K562 (cell line): Measurements from ENCODE around the gene ANKRD23. TPM values are rescaled to one million over a fixed set of nuclear protein-coding genes. Genes with fewer than 3 reads are reported as not detected.

Experiments used
- ATAC-seq: fragments of 200-7000 bp; cut with Tn5 transposase; 3 replicates; pipeline ENCODE4 v1.9.1; 2020; ENCODE audit warnings: moderate library complexity
- BruUV-seq: library from RNA; stranded (reverse); fragments of 400-500 nt; replicated peaks from 2 replicates; lab custom pipeline; 2021; lab: Mats Ljungman, UMichigan
- CTCF ChIA-PET: fragments of 300-600 bp; formaldehyde crosslinking; extraction: SDS; loops from one replicate; lab custom pipeline; 2021; ENCODE audit warnings: low intra/inter-chr PET ratio; lab: Yijun Ruan, JAX
- POLR2A ChIA-PET: fragments of 300-600, 350-650 bp; sonication (Branson Sonifier 250); formaldehyde crosslinking; extraction: SDS; loops from one replicate; lab custom pipeline; 2021; ENCODE audit warnings: antibody characterized with exemption, inconsistent platforms; lab: Yijun Ruan, JAX
- DNase-seq, 4 experiments: peaks; one replicate each; pipeline versions ENCODE4 v3.0.0 to v3.0.0-alpha.2; 2011 to 2018; ENCODE audit warnings: low spot score in 3 of 4, mixed read lengths in 3 of 4; ENCODE audit errors: extremely low read depth in 1 of 4
- FAIRE-seq: peaks from 2 replicates; lab custom pipeline; 2011; peaks lifted over from hg19 to GRCh38; lab: Jason Lieb, UNC
- H2AFZ ChIP-seq: 2 replicates; pipeline ENCODE4 v1.6.0; 2011; ENCODE audit warnings: low read depth, low read length, control low read depth, inconsistent platforms
- H3K27ac ChIP-seq: fragments of 200-600 bp; 3 replicates; pipeline ENCODE4 v1.8.0; 2011; ENCODE audit warnings: low read depth, mild to moderate bottlenecking, control low read depth, inconsistent platforms, low read length, moderate library complexity, mixed read lengths; ENCODE audit errors: extremely low read depth
- H3K27me3 ChIP-seq, 2 experiments: fragments of 300-600 bp in 1 of 2; 2 replicates in 1 of 2; 3 replicates in 1 of 2; pipeline versions ENCODE4 v1.6.0 to v1.8.0; 2011; ENCODE audit warnings: inconsistent platforms in 2 of 2, low read length in 2 of 2, mild to moderate bottlenecking in 1 of 2, mixed read lengths in 1 of 2, moderate library complexity in 1 of 2; ENCODE audit not compliant: control insufficient read depth in 2 of 2, insufficient read depth in 2 of 2
- H3K36me3 ChIP-seq: fragments of 300-600 bp; 3 replicates; pipeline ENCODE4 v1.8.0; 2011; ENCODE audit warnings: mild to moderate bottlenecking, low read length, inconsistent platforms; ENCODE audit not compliant: control insufficient read depth, insufficient read depth
- H3K4me1 ChIP-seq, 2 experiments: fragments of 200-600 bp in 1 of 2; replicated peaks in 1 of 2; 2 replicates in 1 of 2; 3 replicates in 1 of 2; pipeline versions ENCODE4 v1.5.1 to v1.8.0; 2011; ENCODE audit warnings: inconsistent platforms in 2 of 2, low read length in 2 of 2, mild to moderate bottlenecking in 1 of 2, mixed read lengths in 1 of 2, moderate library complexity in 1 of 2; ENCODE audit not compliant: control insufficient read depth in 2 of 2, insufficient read depth in 2 of 2
- H3K4me2 ChIP-seq: 2 replicates; pipeline ENCODE4 v1.6.1; 2011; ENCODE audit warnings: low read length, control low read depth, inconsistent platforms, mixed read lengths; ENCODE audit not compliant: insufficient read depth
- H3K4me3 ChIP-seq: fragments of 200-600 bp; sonication (generic), shearing (Covaris generic); 2 replicates; pipeline ENCODE4 v1.5.1; 2016; ENCODE audit warnings: control low read depth, inconsistent platforms
- H3K79me2 ChIP-seq: fragments of 200-600 bp; 3 replicates; pipeline ENCODE4 v1.8.0; 2011; ENCODE audit warnings: low read length, inconsistent platforms; ENCODE audit not compliant: control insufficient read depth, insufficient read depth
- H3K9ac ChIP-seq, 2 experiments: 2 replicates each; pipeline versions ENCODE4 v1.6.0 to v1.6.1; 2011; ENCODE audit warnings: low read depth in 2 of 2, low read length in 2 of 2, control low read depth in 1 of 2, inconsistent platforms in 1 of 2, mild to moderate bottlenecking in 1 of 2, mixed read lengths in 1 of 2; ENCODE audit not compliant: insufficient read depth in 1 of 2
- H3K9me1 ChIP-seq: one replicate; pipeline ENCODE4 v1.6.0; 2011; ENCODE audit warnings: inconsistent platforms, mild to moderate bottlenecking, low read length, moderate library complexity; ENCODE audit not compliant: control insufficient read depth, insufficient read depth
- H3K9me3 ChIP-seq: replicated peaks from 2 replicates; pipeline ENCODE4 v1.5.1; 2011; ENCODE audit warnings: low read depth, low read length, inconsistent platforms; ENCODE audit not compliant: control insufficient read depth, insufficient read depth
- H4K20me1 ChIP-seq: replicated peaks from 2 replicates; pipeline ENCODE4 v1.6.1; 2011; ENCODE audit warnings: low read length, inconsistent platforms, mixed read lengths; ENCODE audit not compliant: control insufficient read depth, insufficient read depth
- E2F3 ChIP-seq: fragments of 250-450 bp; sonication (Bioruptor Pico); IDR thresholded peaks from 2 replicates; pipeline ENCODE4 v1.4.0; 2020; ENCODE audit warnings: mild to moderate bottlenecking
- FOXK1 ChIP-seq: sonication (generic); formaldehyde crosslinking; IDR thresholded peaks from 2 replicates; pipeline ENCODE4 v1.8.0; 2022; ENCODE audit warnings: missing genetic modification reagents, mild to moderate bottlenecking, borderline replicate concordance
- FOXP1 ChIP-seq: sonication (generic); formaldehyde crosslinking; IDR thresholded peaks from 2 replicates; pipeline ENCODE4 v1.8.0; 2022; ENCODE audit warnings: mild to moderate bottlenecking, missing genetic modification reagents
- MAFG ChIP-seq: fragments of 450-650 bp; conservative IDR thresholded peaks from 2 replicates; pipeline ENCODE4 v1.6.1; 2016; ENCODE audit warnings: missing genetic modification characterization, missing compliant biosample characterization
- MYBL2 ChIP-seq, 2 experiments: fragments of 450-650 bp in 1 of 2; sonication (generic) in 1 of 2; formaldehyde crosslinking in 1 of 2; IDR thresholded peaks; 2 replicates each; pipeline versions ENCODE4 v1.6.1 to v1.8.1; 2017 to 2022; ENCODE audit warnings: borderline replicate concordance in 1 of 2, inconsistent platforms in 1 of 2, low read depth in 1 of 2, mild to moderate bottlenecking in 1 of 2, missing genetic modification reagents in 1 of 2, moderate library complexity in 1 of 2
- RFX1 ChIP-seq: fragments of 450-650 bp; IDR thresholded peaks from 2 replicates; pipeline ENCODE4 v1.6.1; 2016; ENCODE audit warnings: mild to moderate bottlenecking, moderate library complexity
- WGBS: fragments of 100-300 bp; shearing (Covaris generic); methylation state at CpG from one replicate; pipeline ENCODE4 v1.1.6; 2016; ENCODE audit warnings: low coverage, mixed read lengths; ENCODE audit not compliant: insufficient coverage; ENCODE audit errors: missing lambda C conversion rate; 5-methylcytosine and 5-hydroxymethylcytosine counted together
- in situ Hi-C: fragments of 300-500 bp; cut with MboI; formaldehyde crosslinking; loops from 4 replicates; pipeline ENCODE4 v1.15.0; 2018; ENCODE audit warnings: inconsistent platforms, mixed read lengths
- intact Hi-C: fragments of 100-400 bp; cut with micrococcal nuclease; formaldehyde crosslinking; loops from 2 replicates; pipeline ENCODE4 v1.14.2; 2022
- polyA plus RNA-seq, 8 experiments: library from polyadenylated mRNA; depleted of rRNA in 4 of 8; stranded (reverse) in 5 of 8; unstranded in 3 of 8; fragments of >200 nt; fragmentation: Nextera tagmentation in 2 of 8; fragmentation: Illumina TruSeq in 1 of 8; extraction: Ambion mirVana in 2 of 8; extraction: Trizol in 1 of 8; gene quantifications; 2 replicates each; pipeline versions ENCODE4 v1.2.1 to v1.2.3, GENCODE V29; 2011 to 2014; ENCODE audit warnings: inconsistent platforms in 1 of 8, missing spikeins in 1 of 8
- total RNA-seq, 7 experiments: library from RNA; depleted of rRNA in 6 of 7; stranded (reverse); fragments of >200 nt in 6 of 7; fragmentation: Illumina TruSeq in 2 of 7; extraction: Trizol in 2 of 7; gene quantifications; 2 replicates each; pipeline versions ENCODE4 v1.2.1 to v1.2.3, GENCODE V29; 2011 to 2021; ENCODE audit warnings: low replicate concordance in 1 of 7
- TF ChIP-seq, protein P1 (sequence below): fragments of 450-650 bp; IDR thresholded peaks from 2 replicates; pipeline ENCODE4 v1.6.1; 2016; ENCODE audit warnings: mild to moderate bottlenecking, moderate library complexity

ANKRD23 gene
- total and polyA plus RNA-seq, 9 of the 15 experiments (the other 6 are each of a cell fraction or from before 2014, with no cell fraction given): 0.32 to 4.8 (median 2.8) TPM

DNA sequence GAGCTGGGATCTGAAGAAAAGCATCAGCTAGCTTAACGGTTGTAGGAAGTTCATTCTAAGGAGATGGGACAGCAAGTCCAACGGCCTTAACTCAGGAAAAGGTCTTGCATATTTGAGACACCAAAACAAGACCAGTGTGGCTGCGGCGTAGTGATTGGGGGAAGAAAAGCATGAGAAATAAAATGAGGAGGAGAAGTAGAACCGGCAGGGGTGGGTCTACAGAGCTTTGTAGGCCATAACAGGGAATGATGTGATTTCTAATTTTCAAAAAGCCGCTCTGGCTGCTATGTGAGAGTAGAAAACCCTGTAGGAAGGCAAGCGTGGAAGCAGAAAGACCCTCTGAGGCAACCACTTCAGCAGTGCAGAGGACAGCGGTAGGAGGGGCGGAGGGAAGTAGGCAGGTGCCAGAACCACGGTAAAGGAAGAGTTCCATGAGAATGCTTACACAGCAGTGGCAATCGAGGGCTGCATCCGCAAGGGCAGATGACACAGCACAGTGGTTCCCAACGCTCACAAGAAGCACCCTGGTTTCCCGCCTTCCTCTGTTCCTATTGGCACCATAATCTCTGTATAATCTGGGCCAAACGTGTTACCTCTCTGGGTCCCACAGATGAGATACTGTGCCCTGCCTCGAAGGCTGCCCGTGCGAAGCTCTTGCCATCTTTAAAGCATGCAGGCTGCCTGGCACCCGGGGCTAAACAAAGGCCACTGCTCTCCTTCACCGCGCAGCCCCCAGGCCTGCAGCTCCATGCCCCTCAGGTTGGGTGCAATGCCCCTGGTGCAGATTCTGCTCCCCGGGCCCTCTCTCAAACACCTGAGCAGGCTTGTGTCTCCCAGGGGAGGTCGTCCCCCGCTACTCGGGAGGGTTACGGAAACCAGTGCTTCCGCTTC lies 13.2 kb upstream of the ANKRD23 start:
- Histone ChIP-seq H3K4me1 (peaks cover 24 to 51% of the 10 kb centered on the region in 2 experiments), H3K27me3 (no peaks in the 10 kb centered on the region), H3K4me2 (peak overlapping the region; percentile 97), H3K9me3 (no peaks in the 10 kb centered on the region), H4K20me1 (0 out of 2 replicates have a peak, but pooled peaks cover 3% of the 10 kb centered on the region), H3K36me3 (peaks cover 49% of the 10 kb centered on the region), H3K27ac (peak overlapping the region; percentile 78), H3K9me1 (peaks cover 3% of the 10 kb centered on the region), H3K79me2 (peaks cover 36% of the 10 kb centered on the region), H2AFZ (peak overlapping the region; percentile 93), H3K9ac (peak overlapping the region; percentile 82 to 95), H3K4me3 (peak overlapping the region; percentile 70)
- 7% methylated on average over 27 of the region's 27 CpGs for WGBS
- POLR2A ChIA-PET: interaction anchor here (0.5 to 6.8 kb wide), 16 partner anchors 10 to 106 kb away, joined by 3 to 67 read pairs (median 5); partner anchors contain the start of genes ANKRD23 and SEMA4C
- TSS peak; percentile 25 for BruUV-seq
- peak; percentile 76 for FAIRE-seq
- CTCF ChIA-PET: interaction anchor here (2.2 to 3.8 kb wide), 3 partner anchors 94 to 255 kb away, joined by 16 to 41 read pairs (median 37); no protein-coding TSS in a partner anchor
- intact Hi-C loops: loop anchor here (5.0 kb wide), 1 partner anchor 255 kb away; the partner anchor contains the start of gene ANKRD36
- peak; percentile 7 for ATAC-seq
- DNase-seq: peak in 3 of 4 experiments; percentile 36 to 68 (median 53)
- in situ Hi-C loops: loop anchor here (5.0 to 25.0 kb wide), 2 partner anchors 95 to 255 kb away; partner anchors contain the start of gene ANKRD36
- TF ChIP-seq MAFG (tag) (peak; percentile 63; the same call in 1 of the 2 replicates), FOXP1 (CRISPR knock-in tag) (no peak), MYBL2 (IDR thresholded peaks at IDR 0.05; ENCODE audit: low read depth) (no peak), MYBL2 (CRISPR knock-in tag; IDR thresholded peaks at IDR 0.05; ENCODE audit: borderline replicate concordance) (no peak), FOXK1 (peak; percentile 28; the same call in 1 of the 2 replicates), RFX1 (no peak), E2F3 (CRISPR knock-in tag) (peak; percentile 66)
- TF ChIP-seq, protein P1, sequence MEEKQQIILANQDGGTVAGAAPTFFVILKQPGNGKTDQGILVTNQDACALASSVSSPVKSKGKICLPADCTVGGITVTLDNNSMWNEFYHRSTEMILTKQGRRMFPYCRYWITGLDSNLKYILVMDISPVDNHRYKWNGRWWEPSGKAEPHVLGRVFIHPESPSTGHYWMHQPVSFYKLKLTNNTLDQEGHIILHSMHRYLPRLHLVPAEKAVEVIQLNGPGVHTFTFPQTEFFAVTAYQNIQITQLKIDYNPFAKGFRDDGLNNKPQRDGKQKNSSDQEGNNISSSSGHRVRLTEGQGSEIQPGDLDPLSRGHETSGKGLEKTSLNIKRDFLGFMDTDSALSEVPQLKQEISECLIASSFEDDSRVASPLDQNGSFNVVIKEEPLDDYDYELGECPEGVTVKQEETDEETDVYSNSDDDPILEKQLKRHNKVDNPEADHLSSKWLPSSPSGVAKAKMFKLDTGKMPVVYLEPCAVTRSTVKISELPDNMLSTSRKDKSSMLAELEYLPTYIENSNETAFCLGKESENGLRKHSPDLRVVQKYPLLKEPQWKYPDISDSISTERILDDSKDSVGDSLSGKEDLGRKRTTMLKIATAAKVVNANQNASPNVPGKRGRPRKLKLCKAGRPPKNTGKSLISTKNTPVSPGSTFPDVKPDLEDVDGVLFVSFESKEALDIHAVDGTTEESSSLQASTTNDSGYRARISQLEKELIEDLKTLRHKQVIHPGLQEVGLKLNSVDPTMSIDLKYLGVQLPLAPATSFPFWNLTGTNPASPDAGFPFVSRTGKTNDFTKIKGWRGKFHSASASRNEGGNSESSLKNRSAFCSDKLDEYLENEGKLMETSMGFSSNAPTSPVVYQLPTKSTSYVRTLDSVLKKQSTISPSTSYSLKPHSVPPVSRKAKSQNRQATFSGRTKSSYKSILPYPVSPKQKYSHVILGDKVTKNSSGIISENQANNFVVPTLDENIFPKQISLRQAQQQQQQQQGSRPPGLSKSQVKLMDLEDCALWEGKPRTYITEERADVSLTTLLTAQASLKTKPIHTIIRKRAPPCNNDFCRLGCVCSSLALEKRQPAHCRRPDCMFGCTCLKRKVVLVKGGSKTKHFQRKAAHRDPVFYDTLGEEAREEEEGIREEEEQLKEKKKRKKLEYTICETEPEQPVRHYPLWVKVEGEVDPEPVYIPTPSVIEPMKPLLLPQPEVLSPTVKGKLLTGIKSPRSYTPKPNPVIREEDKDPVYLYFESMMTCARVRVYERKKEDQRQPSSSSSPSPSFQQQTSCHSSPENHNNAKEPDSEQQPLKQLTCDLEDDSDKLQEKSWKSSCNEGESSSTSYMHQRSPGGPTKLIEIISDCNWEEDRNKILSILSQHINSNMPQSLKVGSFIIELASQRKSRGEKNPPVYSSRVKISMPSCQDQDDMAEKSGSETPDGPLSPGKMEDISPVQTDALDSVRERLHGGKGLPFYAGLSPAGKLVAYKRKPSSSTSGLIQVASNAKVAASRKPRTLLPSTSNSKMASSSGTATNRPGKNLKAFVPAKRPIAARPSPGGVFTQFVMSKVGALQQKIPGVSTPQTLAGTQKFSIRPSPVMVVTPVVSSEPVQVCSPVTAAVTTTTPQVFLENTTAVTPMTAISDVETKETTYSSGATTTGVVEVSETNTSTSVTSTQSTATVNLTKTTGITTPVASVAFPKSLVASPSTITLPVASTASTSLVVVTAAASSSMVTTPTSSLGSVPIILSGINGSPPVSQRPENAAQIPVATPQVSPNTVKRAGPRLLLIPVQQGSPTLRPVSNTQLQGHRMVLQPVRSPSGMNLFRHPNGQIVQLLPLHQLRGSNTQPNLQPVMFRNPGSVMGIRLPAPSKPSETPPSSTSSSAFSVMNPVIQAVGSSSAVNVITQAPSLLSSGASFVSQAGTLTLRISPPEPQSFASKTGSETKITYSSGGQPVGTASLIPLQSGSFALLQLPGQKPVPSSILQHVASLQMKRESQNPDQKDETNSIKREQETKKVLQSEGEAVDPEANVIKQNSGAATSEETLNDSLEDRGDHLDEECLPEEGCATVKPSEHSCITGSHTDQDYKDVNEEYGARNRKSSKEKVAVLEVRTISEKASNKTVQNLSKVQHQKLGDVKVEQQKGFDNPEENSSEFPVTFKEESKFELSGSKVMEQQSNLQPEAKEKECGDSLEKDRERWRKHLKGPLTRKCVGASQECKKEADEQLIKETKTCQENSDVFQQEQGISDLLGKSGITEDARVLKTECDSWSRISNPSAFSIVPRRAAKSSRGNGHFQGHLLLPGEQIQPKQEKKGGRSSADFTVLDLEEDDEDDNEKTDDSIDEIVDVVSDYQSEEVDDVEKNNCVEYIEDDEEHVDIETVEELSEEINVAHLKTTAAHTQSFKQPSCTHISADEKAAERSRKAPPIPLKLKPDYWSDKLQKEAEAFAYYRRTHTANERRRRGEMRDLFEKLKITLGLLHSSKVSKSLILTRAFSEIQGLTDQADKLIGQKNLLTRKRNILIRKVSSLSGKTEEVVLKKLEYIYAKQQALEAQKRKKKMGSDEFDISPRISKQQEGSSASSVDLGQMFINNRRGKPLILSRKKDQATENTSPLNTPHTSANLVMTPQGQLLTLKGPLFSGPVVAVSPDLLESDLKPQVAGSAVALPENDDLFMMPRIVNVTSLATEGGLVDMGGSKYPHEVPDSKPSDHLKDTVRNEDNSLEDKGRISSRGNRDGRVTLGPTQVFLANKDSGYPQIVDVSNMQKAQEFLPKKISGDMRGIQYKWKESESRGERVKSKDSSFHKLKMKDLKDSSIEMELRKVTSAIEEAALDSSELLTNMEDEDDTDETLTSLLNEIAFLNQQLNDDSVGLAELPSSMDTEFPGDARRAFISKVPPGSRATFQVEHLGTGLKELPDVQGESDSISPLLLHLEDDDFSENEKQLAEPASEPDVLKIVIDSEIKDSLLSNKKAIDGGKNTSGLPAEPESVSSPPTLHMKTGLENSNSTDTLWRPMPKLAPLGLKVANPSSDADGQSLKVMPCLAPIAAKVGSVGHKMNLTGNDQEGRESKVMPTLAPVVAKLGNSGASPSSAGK: 0 out of 2 replicates have a peak, but pooled peaks have one; percentile 27
